Measurements from ENCODE around the gene ASIC4.

ASIC4 gene

DNA sequence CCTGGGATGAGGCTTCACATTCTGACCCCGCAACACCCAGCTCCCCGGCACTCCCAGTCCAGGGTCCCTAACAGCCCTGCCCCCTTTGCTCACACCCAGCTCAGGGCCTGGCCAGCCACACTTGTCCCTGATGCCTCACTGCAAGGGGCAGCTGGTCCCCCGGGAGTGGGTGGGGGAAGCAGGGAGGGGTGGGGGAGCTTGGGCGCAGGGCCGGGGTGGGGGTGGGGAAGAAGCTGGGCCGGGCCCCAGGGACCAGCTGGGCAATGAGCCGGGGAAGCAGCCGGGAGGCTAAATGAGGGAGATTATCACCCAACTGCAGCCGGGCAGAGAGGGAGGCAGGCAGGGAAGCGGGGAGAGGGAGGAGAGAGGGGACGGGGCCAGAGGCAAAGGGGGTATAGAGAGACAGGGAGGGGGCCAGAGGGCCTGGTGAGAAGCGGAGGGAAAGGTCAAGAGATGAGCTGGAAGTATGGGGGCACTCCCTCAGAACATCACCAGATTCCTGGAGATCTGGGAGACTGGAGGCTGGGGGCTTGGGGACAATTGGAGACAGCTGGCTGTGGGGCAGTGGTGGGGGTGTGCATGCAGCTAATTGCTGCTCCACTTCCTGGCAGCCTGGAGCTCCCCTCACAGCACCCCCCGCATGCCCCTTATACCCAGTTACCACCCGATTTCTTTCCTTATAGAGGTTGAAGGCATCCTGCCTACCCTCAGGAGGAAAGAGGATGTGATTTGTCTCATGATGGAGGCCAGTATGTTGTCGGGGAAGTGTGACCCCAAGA lies 2.5 kb upstream of the ASIC4 start:
- TF ChIP-seq CTCF (IDR thresholded peaks at IDR 0.05; ENCODE audit: control insufficient read depth, extremely low read depth, insufficient read depth): no peak
- DNase-seq (ENCODE audit: low read depth): no peak
- no peak overlapping the region for H3K4me3 ChIP-seq (ENCODE audit: low read depth, low read length)

- TF ChIP-seq CTCF (IDR thresholded peaks at IDR 0.05; ENCODE audit: control insufficient read depth, extremely low read depth, insufficient read depth): no peak
- DNase-seq (ENCODE audit: low read depth): no peak
- no peak overlapping the region for H3K4me3 ChIP-seq (ENCODE audit: low read depth, low read length)
These were observed 1.6 kb upstream of the ASIC4 start for GRCh38 chr2:219512524-219513216.

DNA sequence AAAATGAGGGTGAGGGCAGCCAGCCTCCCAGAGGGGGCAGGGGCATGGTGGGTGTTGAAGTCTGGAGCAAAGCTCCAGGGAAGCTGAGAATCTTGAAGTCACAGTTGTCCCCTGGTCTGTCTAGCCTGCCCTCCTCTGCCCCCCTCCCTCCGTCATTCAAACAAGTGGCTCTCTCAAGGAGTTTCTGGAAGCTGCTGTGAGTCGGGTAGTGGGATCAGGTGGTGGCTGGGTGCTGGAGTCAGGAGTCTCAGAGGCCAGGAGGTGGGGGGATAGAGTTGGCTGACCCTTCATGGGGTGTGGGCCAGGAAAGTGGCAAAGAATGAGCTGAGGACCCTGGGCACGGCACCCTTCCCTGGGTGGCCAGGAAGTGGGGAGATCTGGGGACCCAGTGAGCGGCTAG lies 495 bp upstream of the ASIC4 start:
- TF ChIP-seq CTCF (IDR thresholded peaks at IDR 0.05; ENCODE audit: control insufficient read depth, extremely low read depth, insufficient read depth): no peak
- no peak for DNase-seq (ENCODE audit: low read depth)
- no peak overlapping the region for H3K4me3 ChIP-seq (ENCODE audit: low read depth, low read length)

DNA sequence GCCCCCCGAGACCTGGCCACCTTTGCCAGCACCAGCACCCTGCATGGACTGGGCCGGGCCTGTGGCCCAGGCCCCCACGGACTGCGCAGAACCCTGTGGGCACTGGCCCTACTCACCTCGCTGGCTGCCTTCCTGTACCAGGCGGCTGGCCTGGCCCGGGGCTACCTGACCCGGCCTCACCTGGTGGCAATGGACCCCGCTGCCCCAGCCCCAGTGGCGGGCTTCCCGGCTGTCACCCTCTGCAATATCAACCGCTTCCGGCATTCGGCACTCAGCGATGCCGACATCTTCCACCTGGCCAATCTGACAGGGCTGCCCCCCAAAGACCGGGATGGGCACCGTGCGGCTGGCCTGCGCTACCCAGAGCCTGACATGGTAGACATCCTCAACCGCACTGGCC lies 554 bp downstream of the ASIC4 start:
- no peak for DNase-seq (ENCODE audit: low read depth)
- H3K4me3 ChIP-seq (ENCODE audit: low read depth, low read length): no peak overlapping the region
- TF ChIP-seq CTCF (IDR thresholded peaks at IDR 0.05; ENCODE audit: control insufficient read depth, extremely low read depth, insufficient read depth): no peak

DNA sequence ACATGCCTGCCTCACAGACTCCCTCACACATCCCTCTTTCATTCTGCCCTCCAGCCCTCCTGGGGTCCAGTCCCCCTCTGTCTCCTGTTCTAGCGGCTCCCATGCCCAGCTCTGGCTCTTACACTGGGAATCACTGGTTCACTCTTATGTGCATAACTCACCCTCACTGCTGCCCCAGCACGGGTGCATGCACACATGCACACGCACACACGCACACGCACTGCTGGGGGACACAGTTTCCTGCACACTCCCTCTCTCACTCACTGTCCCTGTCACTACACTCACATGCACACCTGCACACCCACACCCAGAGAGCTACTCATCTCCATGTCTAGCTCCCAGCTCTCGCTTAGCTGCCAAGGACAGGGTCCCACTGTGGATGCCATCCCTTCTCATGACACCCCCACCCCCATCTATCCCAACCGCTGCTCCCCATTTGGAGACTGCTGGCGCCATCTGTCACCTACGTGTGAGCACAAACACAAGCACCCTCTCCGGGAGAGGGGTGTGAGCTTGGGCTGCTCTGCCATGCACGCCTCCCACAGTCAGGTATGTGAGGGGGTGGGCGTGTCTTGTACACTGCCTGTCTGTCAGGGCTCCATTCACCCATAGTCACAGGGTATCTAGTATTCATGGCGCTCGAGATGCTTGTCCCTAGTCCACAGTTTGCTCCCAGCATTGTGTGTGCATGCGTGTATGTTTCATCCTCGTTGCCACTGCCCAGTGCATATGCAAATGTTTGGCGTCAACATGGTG lies 1.8 kb downstream of the ASIC4 start:
- H3K4me3 ChIP-seq (ENCODE audit: low read depth, low read length): no peak overlapping the region
- TF ChIP-seq CTCF (IDR thresholded peaks at IDR 0.05; ENCODE audit: control insufficient read depth, extremely low read depth, insufficient read depth): no peak
- DNase-seq (ENCODE audit: low read depth): no peak

- H3K4me3 ChIP-seq (ENCODE audit: low read depth, low read length): no peak overlapping the region
- DNase-seq (ENCODE audit: low read depth): no peak
- no peak for TF ChIP-seq CTCF (IDR thresholded peaks at IDR 0.05; ENCODE audit: control insufficient read depth, extremely low read depth, insufficient read depth)
These were observed 2.6 kb downstream of the ASIC4 start for GRCh38 chr2:219516888-219517287.

Measured in LNCaP clone FGC (cell line).